Fibroblast of the aortic adventitia (primary cell): ENCODE results near the gene FOXL1. TPM values are rescaled to one million over a fixed set of nuclear protein-coding genes. Genes with fewer than 3 reads are reported as not detected.

Experiments used
- DNase-seq: peaks from one replicate; pipeline ENCODE4 v3.0.0-alpha.2; 2010; ENCODE audit warnings: low read depth
- H3K4me3 ChIP-seq: 2 replicates; pipeline ENCODE4 v1.5.1; 2011; ENCODE audit warnings: low read depth, mild to moderate bottlenecking, control low read depth, low read length, moderate library complexity
- CTCF ChIP-seq: IDR thresholded peaks from 2 replicates; pipeline ENCODE4 v1.5.1; 2011; ENCODE audit warnings: mild to moderate bottlenecking, low read length, control low read depth, inconsistent platforms; ENCODE audit not compliant: insufficient read depth
- total RNA-seq: library from RNA; depleted of rRNA; stranded (reverse); fragments of >200 nt; gene quantifications from 2 replicates; pipeline ENCODE4 v1.2.3, GENCODE V29; 2012; ENCODE audit warnings: low replicate concordance

FOXL1 gene
- total RNA-seq, 1 donor = 5.8 TPM

GRCh38 chr16:86580063-86580790 lies 1.9 kb downstream of the FOXL1 start:
- no peak for TF ChIP-seq CTCF
- no peak for DNase-seq
- H3K4me3 ChIP-seq = no peak overlapping the region

GRCh38 chr16:86580791-86581170 lies 2.4 kb downstream of the FOXL1 start:
- TF ChIP-seq CTCF = no peak
- no peak for DNase-seq
- H3K4me3 ChIP-seq = no peak overlapping the region

- TF ChIP-seq CTCF = no peak
- no peak overlapping the region for H3K4me3 ChIP-seq
- DNase-seq = no peak
Measured at GRCh38 chr16:86581458-86581857, 3.1 kb downstream of the FOXL1 start.

GRCh38 chr16:86584071-86584685 lies 5.8 kb downstream of the FOXL1 start:
- DNase-seq = no peak
- H3K4me3 ChIP-seq = no peak overlapping the region
- TF ChIP-seq CTCF = no peak

- peak; percentile 54 for DNase-seq
- no peak for TF ChIP-seq CTCF
- no peak overlapping the region for H3K4me3 ChIP-seq
Measured at GRCh38 chr16:86584726-86585721, 6.7 kb downstream of the FOXL1 start.

- no peak for TF ChIP-seq CTCF
- DNase-seq = peak; percentile 85
- H3K4me3 ChIP-seq = peak overlapping the region; percentile 16
Measured at GRCh38 chr16:86585821-86586611, 7.7 kb downstream of the FOXL1 start.
